ENCODE results near the gene GPATCH2L. TPM values are rescaled to one million over a fixed set of nuclear protein-coding genes. Genes with fewer than 3 reads are reported as not detected.

The GPATCH2L gene
- total and polyA plus RNA-seq, 7 donors: 1.8 to 76.4 (median 40.7) TPM

DNA sequence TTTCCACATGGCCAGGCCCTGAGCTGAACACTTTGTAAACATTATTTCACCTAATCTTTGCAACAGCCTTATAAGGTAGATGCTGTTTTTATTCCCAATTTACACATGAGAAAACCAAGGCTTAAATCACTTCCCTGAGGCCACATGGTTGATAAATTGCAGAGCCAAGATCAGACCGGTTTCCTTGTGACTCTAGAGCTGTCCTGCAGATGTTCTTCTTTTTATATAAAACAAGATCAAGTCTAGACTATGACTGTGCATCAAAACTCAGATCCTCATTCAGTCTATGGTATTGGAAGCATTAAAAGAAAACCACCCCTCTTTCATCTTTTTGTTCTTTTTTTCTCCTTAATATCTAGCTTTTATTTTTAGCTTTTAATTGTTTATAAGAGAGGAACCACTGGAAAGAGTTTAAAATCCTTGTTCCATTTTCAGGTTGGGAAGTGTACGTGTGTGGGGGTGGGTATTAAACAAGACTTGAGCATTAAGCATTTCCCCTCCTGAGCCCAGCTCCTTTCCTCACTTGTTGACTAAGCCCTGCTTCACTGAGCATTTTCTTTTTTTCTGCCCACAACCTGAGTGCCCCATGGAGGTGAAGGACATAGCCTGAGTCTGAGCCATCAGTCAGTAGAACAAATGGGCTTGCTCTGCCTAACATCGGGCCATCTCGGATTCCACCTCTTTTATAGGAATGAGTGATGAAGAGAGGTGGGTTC lies 45.4 kb downstream of the GPATCH2L start:
- intact Hi-C loops (cut with DNase I): no loop called here
- WGBS, 2 donors: 93% methylated on average over 4 of the region's 4 CpGs
- H3K27ac ChIP-seq: no peak overlapping the region
- H3K4me3 ChIP-seq: no peak overlapping the region
- no peaks in the 10 kb centered on the region for H3K9me3 ChIP-seq
- H3K27me3 ChIP-seq: no peaks in the 10 kb centered on the region
- no peak for DNase-seq
- TF ChIP-seq, protein P1, sequence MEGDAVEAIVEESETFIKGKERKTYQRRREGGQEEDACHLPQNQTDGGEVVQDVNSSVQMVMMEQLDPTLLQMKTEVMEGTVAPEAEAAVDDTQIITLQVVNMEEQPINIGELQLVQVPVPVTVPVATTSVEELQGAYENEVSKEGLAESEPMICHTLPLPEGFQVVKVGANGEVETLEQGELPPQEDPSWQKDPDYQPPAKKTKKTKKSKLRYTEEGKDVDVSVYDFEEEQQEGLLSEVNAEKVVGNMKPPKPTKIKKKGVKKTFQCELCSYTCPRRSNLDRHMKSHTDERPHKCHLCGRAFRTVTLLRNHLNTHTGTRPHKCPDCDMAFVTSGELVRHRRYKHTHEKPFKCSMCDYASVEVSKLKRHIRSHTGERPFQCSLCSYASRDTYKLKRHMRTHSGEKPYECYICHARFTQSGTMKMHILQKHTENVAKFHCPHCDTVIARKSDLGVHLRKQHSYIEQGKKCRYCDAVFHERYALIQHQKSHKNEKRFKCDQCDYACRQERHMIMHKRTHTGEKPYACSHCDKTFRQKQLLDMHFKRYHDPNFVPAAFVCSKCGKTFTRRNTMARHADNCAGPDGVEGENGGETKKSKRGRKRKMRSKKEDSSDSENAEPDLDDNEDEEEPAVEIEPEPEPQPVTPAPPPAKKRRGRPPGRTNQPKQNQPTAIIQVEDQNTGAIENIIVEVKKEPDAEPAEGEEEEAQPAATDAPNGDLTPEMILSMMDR (IDR thresholded peaks at IDR 0.05): no peak
- TF ChIP-seq POLR2AphosphoS5 (IDR thresholded peaks at IDR 0.05) (no peak), POLR2A (IDR thresholded peaks at IDR 0.05) (no peak), EP300 (IDR thresholded peaks at IDR 0.05) (no peak)
- peaks cover 0 to 96% (median 37%) of the 10 kb centered on the region in 4 donors for H3K36me3 ChIP-seq
- no peaks in the 10 kb centered on the region for H3K4me1 ChIP-seq

DNA sequence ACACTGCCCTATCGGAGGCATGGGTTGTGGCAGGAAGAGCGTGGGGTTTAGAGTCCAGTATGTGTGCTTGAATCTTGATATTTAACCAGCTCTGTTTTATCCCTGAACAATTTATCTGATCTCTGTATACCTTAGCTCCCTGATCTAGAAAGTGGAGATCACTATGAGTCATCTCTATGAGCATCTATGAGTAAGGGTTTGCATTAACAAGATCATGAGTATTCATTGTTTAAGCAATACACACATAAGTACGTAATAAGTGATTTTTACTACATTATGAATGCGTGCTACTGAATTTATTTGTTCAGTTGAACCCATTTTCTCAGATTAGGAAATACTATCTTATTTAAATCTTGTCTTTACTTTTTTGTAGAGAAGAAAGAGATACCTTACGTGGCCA lies 49.4 kb downstream of the GPATCH2L start:
- WGBS, 2 donors: 97% methylated on average over 5 of the region's 5 CpGs
- Histone ChIP-seq H3K27me3 (no peaks in the 10 kb centered on the region), H3K4me3 (no peak overlapping the region), H3K27ac (no peak overlapping the region), H3K9me3 (no peaks in the 10 kb centered on the region), H3K4me1 (peaks cover 0 to 14% (median 5%) of the 10 kb centered on the region in 4 donors), H3K36me3 (peaks cover 0 to 72% (median 22%) of the 10 kb centered on the region in 4 donors)
- intact Hi-C loops (cut with DNase I): no loop called here
- DNase-seq: no peak
- no peak for TF ChIP-seq POLR2A (IDR thresholded peaks at IDR 0.05)
- no peak for TF ChIP-seq POLR2AphosphoS5 (IDR thresholded peaks at IDR 0.05)
- TF ChIP-seq EP300 (IDR thresholded peaks at IDR 0.05): no peak
- TF ChIP-seq, protein P1 (IDR thresholded peaks at IDR 0.05): no peak

DNA sequence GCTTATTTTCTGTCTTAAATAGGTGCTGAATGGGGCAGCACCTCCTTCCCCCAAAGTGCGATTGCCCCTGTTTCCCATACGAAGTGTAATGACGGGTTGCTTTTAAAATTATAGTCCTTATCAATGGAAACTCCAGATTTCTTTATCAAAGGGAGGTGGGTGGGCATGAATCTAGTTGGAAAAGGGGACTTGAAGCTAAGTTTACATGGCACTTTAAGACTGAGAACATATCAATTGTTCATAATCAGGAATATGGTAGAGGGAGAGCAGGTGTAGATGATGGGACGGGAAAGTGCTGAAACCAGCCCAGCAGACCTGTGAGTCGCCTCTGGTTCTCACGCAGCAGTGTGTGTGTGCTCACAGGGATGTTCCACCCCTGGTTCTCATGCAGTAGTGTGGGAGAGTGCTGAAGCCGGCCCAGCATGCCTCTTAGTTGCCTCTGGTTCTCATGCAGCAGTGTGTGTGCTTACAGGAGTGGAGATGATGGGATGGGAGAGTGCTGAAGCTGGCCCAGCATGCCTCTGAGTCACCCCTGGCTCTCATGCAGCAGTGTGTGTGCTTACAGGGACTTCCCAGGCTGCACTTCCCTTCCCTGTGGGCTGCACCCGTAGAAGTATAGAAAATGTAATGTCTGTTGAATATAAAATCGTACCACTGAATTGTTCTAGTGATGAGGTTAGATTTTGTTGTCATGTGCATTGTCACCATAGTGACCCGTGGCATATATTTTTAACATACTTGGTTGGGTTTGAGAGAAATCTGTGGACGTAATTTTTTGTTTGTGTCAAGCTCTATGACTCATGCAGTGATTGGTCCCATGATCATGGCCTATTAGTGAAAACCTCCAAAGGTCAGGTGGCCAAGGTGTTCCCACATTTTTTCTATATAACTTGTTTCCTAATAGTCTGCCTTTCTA lies 51.6 kb downstream of the GPATCH2L start:
- TF ChIP-seq POLR2A (IDR thresholded peaks at IDR 0.05) (no peak), POLR2AphosphoS5 (IDR thresholded peaks at IDR 0.05) (peak in 1 of 4 donors; percentile 16)
- H3K4me3 ChIP-seq: no peak overlapping the region
- intact Hi-C loops (cut with DNase I): no loop called here
- no peaks in the 10 kb centered on the region for H3K9me3 ChIP-seq
- peaks cover 0 to 56% (median 8%) of the 10 kb centered on the region in 4 donors for H3K36me3 ChIP-seq
- peak overlapping the region in 2 of 4 donors; percentile 9 to 55 for H3K27ac ChIP-seq
- DNase-seq: peak; percentile 83
- no peaks in the 10 kb centered on the region for H3K27me3 ChIP-seq
- H3K4me1 ChIP-seq: peaks cover 0 to 14% (median 5%) of the 10 kb centered on the region in 4 donors
- 88 to 89% methylated on average over 11 of the region's 11 CpGs for WGBS, 2 donors

DNA sequence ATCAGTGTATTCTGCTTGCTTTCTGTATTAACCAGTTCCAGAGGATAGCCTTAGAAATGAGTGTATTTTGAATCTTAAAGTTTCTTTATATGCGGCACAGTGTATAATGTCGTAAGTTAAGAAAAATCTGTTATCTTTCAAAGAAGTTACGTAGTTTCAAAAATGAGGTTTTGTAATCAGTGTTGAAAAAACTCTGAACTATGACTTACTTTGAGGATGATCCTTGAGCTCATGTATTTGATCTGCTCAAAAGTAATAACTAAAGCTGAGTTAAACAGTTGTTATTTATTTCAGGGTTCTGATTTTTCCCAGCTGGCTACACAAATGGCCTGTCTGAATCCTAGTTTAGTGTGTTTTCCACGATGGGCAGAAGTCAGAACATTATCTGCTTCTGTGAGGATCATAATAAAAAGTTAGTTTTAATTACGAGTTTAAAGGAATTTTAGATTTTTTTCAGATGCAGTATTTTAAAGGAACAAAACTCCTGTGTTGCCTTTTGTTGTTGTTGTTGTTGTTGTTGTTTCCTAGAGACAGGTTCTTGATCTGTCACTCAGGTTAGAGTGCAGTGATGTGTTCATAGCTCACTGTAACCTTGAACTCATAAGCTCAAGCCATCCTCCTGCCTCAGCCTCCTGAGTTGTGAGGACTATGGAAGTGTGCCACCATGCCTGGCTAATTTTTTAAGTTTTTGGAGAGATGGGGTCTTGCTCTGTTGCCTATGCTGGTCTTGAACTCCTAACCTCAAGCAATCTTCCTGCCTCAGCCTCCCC lies 52.9 kb downstream of the GPATCH2L start:
- no peak for DNase-seq
- peak overlapping the region in 1 of 4 donors; percentile 55 for H3K27ac ChIP-seq
- no peak overlapping the region for H3K4me3 ChIP-seq
- TF ChIP-seq, protein P1 (IDR thresholded peaks at IDR 0.05): no peak
- TF ChIP-seq POLR2AphosphoS5 (IDR thresholded peaks at IDR 0.05) (no peak), EP300 (IDR thresholded peaks at IDR 0.05) (no peak), POLR2A (IDR thresholded peaks at IDR 0.05) (no peak)
- peaks cover 0 to 43% (median 8%) of the 10 kb centered on the region in 4 donors for H3K36me3 ChIP-seq
- peaks cover 0 to 14% (median 5%) of the 10 kb centered on the region in 4 donors for H3K4me1 ChIP-seq
- intact Hi-C loops (cut with DNase I): no loop called here
- no peaks in the 10 kb centered on the region for H3K27me3 ChIP-seq
- WGBS, 2 donors: 90 to 93% methylated on average over 5 of the region's 5 CpGs
- H3K9me3 ChIP-seq: no peaks in the 10 kb centered on the region
